RWPE1 (cell line): Measurements from ENCODE around the gene ARL6IP1.
A peak's percentile ranks its signal among the peaks of the same experiment; 100 is the strongest.

Experiments
- CTCF ChIA-PET: fragments of 350-600 bp; sonication (Branson Sonifier 250); formaldehyde crosslinking; extraction: SDS; loops from one replicate; lab custom pipeline; 2021; lab: Yijun Ruan, JAX
- POLR2A ChIA-PET: fragments of 400-600 bp; formaldehyde crosslinking; extraction: SDS; loops from one replicate; lab custom pipeline; 2020; ENCODE audit warnings: antibody characterized with exemption; ENCODE audit not compliant: low non-redundant PET; lab: Yijun Ruan, JAX
- DNase-seq: peaks from one replicate; pipeline ENCODE4 v3.0.0; 2012; ENCODE audit warnings: low spot score
- H3K27ac ChIP-seq: fragments of 450-650 bp; 2 replicates; pipeline ENCODE4 v1.5.1; 2017
- CTCF ChIP-seq: fragments of 450-650 bp; conservative IDR thresholded peaks from 2 replicates; pipeline ENCODE4 v1.5.1; 2017; ENCODE audit warnings: low read depth, mild to moderate bottlenecking

The ARL6IP1 gene

DNA sequence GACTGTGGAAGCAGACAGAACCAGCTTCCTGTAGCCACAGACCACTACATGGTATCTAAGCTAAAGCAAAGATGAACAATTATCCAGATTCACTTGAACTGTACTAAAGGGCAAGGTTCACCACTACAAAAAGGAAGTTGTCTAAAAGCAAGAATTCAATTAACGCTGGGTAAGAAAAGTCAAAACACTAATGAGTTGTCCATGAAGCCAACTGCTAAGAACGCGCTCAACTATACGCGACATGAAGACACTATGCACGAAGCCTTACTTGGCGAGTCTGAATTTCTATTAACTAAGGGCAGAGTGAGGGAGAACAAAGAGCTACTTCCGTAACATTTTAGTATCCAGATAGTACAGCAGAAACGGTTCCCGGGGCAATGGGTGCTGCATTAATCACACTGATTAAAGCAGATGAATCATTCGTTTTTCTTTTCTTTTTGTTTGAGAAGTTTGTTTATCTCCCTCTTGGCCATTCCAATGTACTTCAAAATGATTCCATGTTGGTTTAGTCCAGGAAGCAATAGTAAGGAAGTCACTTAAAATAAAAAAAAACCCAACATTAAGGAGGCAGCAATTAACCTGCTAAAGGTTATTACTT is 8.4 kb downstream of the ARL6IP1 start:
- no peak for DNase-seq
- POLR2A ChIA-PET: no interaction called here
- TF ChIP-seq CTCF: no peak
- CTCF ChIA-PET: no interaction called here
- H3K27ac ChIP-seq: peak overlapping the region; percentile 59; the same call in 1 of the 2 replicates

DNA sequence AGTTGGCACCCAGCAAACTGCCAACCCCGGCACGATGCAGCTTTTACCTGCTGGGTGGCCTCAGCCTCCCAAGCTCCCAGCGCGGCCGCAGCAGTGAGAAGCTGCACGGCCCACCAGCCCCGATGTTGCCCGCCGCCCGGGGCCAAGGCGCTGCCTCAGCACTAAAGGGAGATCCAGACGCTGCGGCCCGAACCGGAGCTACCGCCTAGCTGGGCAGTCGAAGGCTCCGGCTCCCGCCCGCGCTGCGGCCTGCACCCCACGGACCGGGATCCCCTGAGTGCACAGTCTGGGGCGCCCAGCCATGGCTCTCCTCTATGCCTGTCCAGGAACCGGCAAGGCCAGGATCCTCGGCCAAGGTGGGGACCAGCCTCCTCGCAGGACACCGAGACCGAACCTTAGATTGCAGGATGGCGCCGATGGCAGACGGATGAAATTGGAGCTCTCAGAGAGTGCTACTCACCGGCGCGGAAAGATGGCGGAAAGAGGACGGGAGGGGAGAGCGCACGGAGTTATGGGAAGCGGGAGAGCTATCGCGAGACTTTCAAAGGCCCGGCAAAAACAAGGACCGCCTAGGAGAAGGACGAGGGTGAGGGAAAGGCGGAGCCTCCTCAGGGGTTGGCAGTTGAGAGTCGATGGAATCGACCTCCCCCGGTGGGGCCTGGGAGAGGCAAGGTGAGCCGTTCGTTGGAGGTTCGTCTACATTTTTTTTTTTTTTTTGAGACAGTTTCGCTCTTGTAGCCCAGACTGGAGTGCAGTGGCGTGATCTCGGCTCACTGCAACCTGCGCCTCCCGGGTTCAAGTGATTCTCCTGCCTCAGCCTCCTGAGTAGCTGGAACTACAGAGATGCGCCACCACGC is 11.3 kb downstream of the ARL6IP1 start, which contains the start of gene RPS15A:
TSS of gene RPS15A (minus strand) at position 485 of the 857 bp plus-strand sequence. CDS start 1,221 bp downstream, outside the sequence.
- DNase-seq: peak; percentile 98
- POLR2A ChIA-PET: interaction anchor here (1.0 to 2.4 kb wide), 2 partner anchors 8 to 11 kb away, joined by 7 to 23 read pairs; partner anchors contain the start of gene ARL6IP1
- no peak for TF ChIP-seq CTCF
- H3K27ac ChIP-seq: peak within 1 kb of the TSS; percentile 92
- CTCF ChIA-PET: interaction anchor here (0.6 kb wide), 3 partner anchors 16 to 211 kb away, joined by 3 to 7 read pairs (median 4); no protein-coding TSS in a partner anchor

- POLR2A ChIA-PET: interaction anchor here (1.0 to 2.4 kb wide), 2 partner anchors 9 to 12 kb away, joined by 7 to 23 read pairs; partner anchors contain the start of gene ARL6IP1
- CTCF ChIA-PET: interaction anchor here (0.6 kb wide), 2 partner anchors 16 to 210 kb away, joined by 3 to 4 read pairs; no protein-coding TSS in a partner anchor
- no peak for TF ChIP-seq CTCF
- no peak for DNase-seq
- H3K27ac ChIP-seq: peak overlapping the region; percentile 92
Measured at GRCh38 chr16:18789515-18789849, 11.9 kb downstream of the ARL6IP1 start.

DNA sequence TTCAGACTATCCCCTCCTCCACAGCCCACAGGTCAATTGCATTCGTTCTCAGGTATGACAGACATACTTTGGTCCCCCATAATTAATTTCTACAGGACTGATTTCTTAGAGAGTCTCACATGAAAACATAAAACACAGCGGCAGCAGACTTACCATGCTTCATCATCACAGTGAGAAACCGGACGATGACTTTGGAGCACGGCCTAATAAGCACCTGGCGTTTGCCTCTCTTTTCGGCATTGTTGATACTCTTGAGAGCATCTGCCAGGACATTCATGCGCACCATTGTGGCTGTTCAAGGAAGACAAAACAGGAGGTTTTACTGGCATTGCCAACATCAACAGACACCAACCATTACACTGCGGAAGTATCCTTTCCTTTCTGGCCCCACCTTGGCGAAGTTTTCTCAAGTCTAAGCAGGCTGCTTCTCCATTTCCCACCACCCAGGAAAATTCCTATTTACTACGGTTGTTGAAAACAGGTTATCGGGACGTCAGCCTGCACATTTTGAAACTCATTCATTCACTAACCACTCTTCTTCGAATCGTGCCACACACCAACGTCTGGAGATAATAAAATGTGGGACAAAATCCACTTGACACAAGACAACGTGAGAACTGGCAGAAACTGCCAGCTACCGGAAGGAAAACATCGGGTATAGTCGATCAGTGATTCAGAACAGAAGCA is 12.4 kb downstream of the ARL6IP1 start:
- CTCF ChIA-PET: interaction anchor here (0.7 kb wide), 1 partner anchor 180 kb away, joined by 3 read pairs; no protein-coding TSS in a partner anchor
- no peak for DNase-seq
- peak overlapping the region; percentile 50 for H3K27ac ChIP-seq

GRCh38 chr16:18784917-18785623 is 16.3 kb downstream of the ARL6IP1 start:
- no peak for DNase-seq
- POLR2A ChIA-PET: no interaction called here
- CTCF ChIA-PET: no interaction called here
- no peak for TF ChIP-seq CTCF
- H3K27ac ChIP-seq: no peak overlapping the region

More for the DNA sequence above, 12.4 kb downstream of the ARL6IP1 start:
- TF ChIP-seq CTCF: no peak
- POLR2A ChIA-PET: interaction anchor here (0.5 kb wide), 1 partner anchor 1360 kb away, joined by 4 read pairs; no protein-coding TSS in a partner anchor
